HepG2 (cell line): ENCODE measurements around the gene AGO4. TPM values are rescaled to one million over a fixed set of nuclear protein-coding genes. Genes with fewer than 3 reads are reported as not detected.

ENCODE experiments used
- ATRX ChIP-seq: sonication (generic); formaldehyde crosslinking; IDR thresholded peaks from 2 replicates; pipeline ENCODE4 v1.4.0; 2020; ENCODE audit warnings: missing genetic modification reagents, borderline replicate concordance
- CBX5 ChIP-seq: sonication (generic); formaldehyde crosslinking; IDR thresholded peaks from 2 replicates; pipeline ENCODE4 v1.4.0; 2020; ENCODE audit warnings: missing genetic modification reagents, borderline replicate concordance
- IKZF1 ChIP-seq: fragments of 450-650 bp; IDR thresholded peaks from 2 replicates; pipeline ENCODE4 v1.7.1; 2016
- NFKBIZ ChIP-seq: IDR thresholded peaks from 2 replicates; pipeline ENCODE4 v1.6.1; 2018; ENCODE audit warnings: missing genetic modification reagents, missing compliant biosample characterization
- PHF8 ChIP-seq: sonication (generic); formaldehyde crosslinking; IDR thresholded peaks from 2 replicates; pipeline ENCODE4 v1.5.0; 2020; ENCODE audit warnings: missing genetic modification reagents
- RBM22 ChIP-seq: fragments of 200-400 bp; formaldehyde crosslinking; optimal IDR thresholded peaks from 2 replicates; pipeline ENCODE3; 2017; ENCODE audit warnings: mild to moderate bottlenecking, low read length, moderate library complexity
- RFXAP ChIP-seq: sonication (generic); formaldehyde crosslinking; IDR thresholded peaks from 2 replicates; pipeline ENCODE4 v1.4.0; 2020; ENCODE audit warnings: missing genetic modification reagents, borderline replicate concordance
- SIN3A ChIP-seq: IDR thresholded peaks from 2 replicates; pipeline ENCODE4 v1.6.1; 2011; ENCODE audit warnings: low read depth, mild to moderate bottlenecking, control low read depth, low read length, borderline replicate concordance
- SMAD9 ChIP-seq: sonication (generic); formaldehyde crosslinking; IDR thresholded peaks from 2 replicates; pipeline ENCODE4 v1.5.1; 2020; ENCODE audit warnings: mild to moderate bottlenecking, missing genetic modification reagents
- ZNF234 ChIP-seq: sonication (generic); formaldehyde crosslinking; conservative IDR thresholded peaks from 2 replicates; pipeline ENCODE4 v1.5.1; 2020; ENCODE audit warnings: mild to moderate bottlenecking, missing genetic modification reagents
- ZNF792 ChIP-seq: IDR thresholded peaks from 2 replicates; pipeline ENCODE4 v1.6.1; 2016
- polyA plus RNA-seq, 8 experiments: library from polyadenylated mRNA; depleted of rRNA in 3 of 8; stranded (reverse) in 7 of 8; unstranded in 1 of 8; fragments of >200 nt; fragmentation: Illumina TruSeq in 4 of 8; extraction: Trizol in 4 of 8; gene quantifications; 2 replicates each; pipeline versions ENCODE4 v1.2.1 to v1.2.3, GENCODE V29; 2011 to 2016; ENCODE audit warnings: low read depth in 4 of 8, missing spikeins in 1 of 8, mixed read lengths in 1 of 8; ENCODE audit not compliant: insufficient read depth in 1 of 8
- total RNA-seq, 5 experiments: library from RNA; depleted of rRNA; stranded (reverse); fragments of >200 nt; fragmentation: Illumina TruSeq; extraction: Trizol; gene quantifications; 2 replicates each; pipeline ENCODE4 v1.2.3, GENCODE V29; 2016; ENCODE audit warnings: low read depth in 1 of 5
- TF ChIP-seq, protein P1 (sequence below): sonication (generic); formaldehyde crosslinking; IDR thresholded peaks from 2 replicates; pipeline ENCODE4 v1.8.0; 2022; ENCODE audit warnings: mild to moderate bottlenecking, missing genetic modification reagents, moderate library complexity
- TF ChIP-seq, protein P2 (sequence below): sonication (generic); formaldehyde crosslinking; IDR thresholded peaks from 2 replicates; pipeline ENCODE4 v1.5.0; 2020; ENCODE audit warnings: mild to moderate bottlenecking, missing genetic modification reagents, borderline replicate concordance
- TF ChIP-seq, protein P3 (sequence below): sonication (generic); formaldehyde crosslinking; IDR thresholded peaks from 2 replicates; pipeline ENCODE4 v1.4.0; 2020; ENCODE audit warnings: missing genetic modification reagents
- TF ChIP-seq, protein P4 (sequence below): sonication (generic); formaldehyde crosslinking; IDR thresholded peaks from 2 replicates; pipeline ENCODE4 v1.8.0; 2022; ENCODE audit warnings: missing genetic modification reagents, mild to moderate bottlenecking, inconsistent platforms, borderline replicate concordance
- TF ChIP-seq, protein P5 (sequence below): sonication (generic); formaldehyde crosslinking; IDR thresholded peaks from 2 replicates; pipeline ENCODE4 v1.8.1; 2023; ENCODE audit warnings: mild to moderate bottlenecking, missing genetic modification reagents

AGO4 gene
- total and polyA plus RNA-seq, 2 of the 13 experiments (the other 11 are each of a cell fraction or from before 2014, with no cell fraction given), result 6.0 to 13.8 TPM

DNA sequence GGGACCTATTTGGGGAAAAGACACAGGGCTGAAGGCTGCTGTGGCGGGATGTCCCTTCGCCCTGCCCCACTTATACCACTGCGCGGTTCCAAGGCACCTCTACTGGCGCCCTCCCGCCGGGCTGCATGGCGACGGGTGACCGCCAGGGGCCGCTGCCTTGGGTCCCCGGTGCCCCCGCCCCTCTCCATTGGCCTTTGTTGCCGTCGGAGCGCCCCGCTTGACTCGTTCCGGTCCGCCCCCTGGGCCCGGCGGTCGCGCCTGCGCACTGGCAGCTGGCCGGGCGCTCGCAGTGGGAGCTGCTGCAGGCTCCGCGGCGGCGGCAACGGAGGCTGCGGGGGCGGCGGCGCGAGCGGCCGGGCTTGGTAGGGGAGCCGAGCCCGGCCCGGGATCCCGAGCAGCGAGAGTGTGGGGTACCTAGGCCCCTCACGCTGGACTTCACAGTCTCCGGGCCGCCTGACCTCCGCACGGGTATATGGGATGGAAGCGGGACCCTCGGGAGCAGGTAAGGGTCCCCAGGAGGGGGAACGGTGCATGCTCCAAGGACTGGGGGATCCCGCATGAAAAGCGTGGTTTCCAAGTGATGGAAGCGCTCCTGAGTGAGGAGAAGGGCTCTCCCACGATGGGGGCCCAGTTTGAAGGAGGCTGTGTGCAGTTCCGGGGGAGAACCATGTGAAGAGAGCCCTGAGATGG is 75.3 kb downstream of the AGO4 start, which contains the start of gene AGO1 (continued):
- no peak for TF ChIP-seq ATRX (CRISPR knock-in tag)
- TF ChIP-seq PHF8 (CRISPR knock-in tag), result peak; percentile 60; the same call in 1 of the 2 replicates
- TF ChIP-seq, protein P1, sequence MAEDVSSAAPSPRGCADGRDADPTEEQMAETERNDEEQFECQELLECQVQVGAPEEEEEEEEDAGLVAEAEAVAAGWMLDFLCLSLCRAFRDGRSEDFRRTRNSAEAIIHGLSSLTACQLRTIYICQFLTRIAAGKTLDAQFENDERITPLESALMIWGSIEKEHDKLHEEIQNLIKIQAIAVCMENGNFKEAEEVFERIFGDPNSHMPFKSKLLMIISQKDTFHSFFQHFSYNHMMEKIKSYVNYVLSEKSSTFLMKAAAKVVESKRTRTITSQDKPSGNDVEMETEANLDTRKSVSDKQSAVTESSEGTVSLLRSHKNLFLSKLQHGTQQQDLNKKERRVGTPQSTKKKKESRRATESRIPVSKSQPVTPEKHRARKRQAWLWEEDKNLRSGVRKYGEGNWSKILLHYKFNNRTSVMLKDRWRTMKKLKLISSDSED, result no peak
- TF ChIP-seq NFKBIZ (CRISPR knock-in tag), result 0 out of 2 replicates have a peak, but pooled peaks have one; percentile 37
- TF ChIP-seq SMAD9 (CRISPR knock-in tag), result no peak
- TF ChIP-seq, protein P2, sequence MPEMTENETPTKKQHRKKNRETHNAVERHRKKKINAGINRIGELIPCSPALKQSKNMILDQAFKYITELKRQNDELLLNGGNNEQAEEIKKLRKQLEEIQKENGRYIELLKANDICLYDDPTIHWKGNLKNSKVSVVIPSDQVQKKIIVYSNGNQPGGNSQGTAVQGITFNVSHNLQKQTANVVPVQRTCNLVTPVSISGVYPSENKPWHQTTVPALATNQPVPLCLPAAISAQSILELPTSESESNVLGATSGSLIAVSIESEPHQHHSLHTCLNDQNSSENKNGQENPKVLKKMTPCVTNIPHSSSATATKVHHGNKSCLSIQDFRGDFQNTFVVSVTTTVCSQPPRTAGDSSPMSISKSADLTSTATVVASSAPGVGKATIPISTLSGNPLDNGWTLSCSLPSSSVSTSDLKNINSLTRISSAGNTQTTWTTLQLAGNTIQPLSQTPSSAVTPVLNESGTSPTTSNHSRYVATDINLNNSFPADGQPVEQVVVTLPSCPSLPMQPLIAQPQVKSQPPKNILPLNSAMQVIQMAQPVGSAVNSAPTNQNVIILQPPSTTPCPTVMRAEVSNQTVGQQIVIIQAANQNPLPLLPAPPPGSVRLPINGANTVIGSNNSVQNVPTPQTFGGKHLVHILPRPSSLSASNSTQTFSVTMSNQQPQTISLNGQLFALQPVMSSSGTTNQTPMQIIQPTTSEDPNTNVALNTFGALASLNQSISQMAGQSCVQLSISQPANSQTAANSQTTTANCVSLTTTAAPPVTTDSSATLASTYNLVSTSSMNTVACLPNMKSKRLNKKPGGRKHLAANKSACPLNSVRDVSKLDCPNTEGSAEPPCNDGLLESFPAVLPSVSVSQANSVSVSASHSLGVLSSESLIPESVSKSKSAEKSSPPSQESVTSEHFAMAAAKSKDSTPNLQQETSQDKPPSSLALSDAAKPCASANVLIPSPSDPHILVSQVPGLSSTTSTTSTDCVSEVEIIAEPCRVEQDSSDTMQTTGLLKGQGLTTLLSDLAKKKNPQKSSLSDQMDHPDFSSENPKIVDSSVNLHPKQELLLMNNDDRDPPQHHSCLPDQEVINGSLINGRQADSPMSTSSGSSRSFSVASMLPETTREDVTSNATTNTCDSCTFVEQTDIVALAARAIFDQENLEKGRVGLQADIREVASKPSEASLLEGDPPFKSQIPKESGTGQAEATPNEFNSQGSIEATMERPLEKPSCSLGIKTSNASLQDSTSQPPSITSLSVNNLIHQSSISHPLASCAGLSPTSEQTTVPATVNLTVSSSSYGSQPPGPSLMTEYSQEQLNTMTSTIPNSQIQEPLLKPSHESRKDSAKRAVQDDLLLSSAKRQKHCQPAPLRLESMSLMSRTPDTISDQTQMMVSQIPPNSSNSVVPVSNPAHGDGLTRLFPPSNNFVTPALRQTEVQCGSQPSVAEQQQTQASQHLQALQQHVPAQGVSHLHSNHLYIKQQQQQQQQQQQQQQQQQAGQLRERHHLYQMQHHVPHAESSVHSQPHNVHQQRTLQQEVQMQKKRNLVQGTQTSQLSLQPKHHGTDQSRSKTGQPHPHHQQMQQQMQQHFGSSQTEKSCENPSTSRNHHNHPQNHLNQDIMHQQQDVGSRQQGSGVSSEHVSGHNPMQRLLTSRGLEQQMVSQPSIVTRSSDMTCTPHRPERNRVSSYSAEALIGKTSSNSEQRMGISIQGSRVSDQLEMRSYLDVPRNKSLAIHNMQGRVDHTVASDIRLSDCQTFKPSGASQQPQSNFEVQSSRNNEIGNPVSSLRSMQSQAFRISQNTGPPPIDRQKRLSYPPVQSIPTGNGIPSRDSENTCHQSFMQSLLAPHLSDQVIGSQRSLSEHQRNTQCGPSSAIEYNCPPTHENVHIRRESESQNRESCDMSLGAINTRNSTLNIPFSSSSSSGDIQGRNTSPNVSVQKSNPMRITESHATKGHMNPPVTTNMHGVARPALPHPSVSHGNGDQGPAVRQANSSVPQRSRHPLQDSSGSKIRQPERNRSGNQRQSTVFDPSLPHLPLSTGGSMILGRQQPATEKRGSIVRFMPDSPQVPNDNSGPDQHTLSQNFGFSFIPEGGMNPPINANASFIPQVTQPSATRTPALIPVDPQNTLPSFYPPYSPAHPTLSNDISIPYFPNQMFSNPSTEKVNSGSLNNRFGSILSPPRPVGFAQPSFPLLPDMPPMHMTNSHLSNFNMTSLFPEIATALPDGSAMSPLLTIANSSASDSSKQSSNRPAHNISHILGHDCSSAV (CRISPR knock-in tag), result no peak
- TF ChIP-seq RFXAP (CRISPR knock-in tag), result 0 out of 2 replicates have a peak, but pooled peaks have one; percentile 41
- no peak for TF ChIP-seq ZNF234 (CRISPR knock-in tag)
- TF ChIP-seq, protein P3, sequence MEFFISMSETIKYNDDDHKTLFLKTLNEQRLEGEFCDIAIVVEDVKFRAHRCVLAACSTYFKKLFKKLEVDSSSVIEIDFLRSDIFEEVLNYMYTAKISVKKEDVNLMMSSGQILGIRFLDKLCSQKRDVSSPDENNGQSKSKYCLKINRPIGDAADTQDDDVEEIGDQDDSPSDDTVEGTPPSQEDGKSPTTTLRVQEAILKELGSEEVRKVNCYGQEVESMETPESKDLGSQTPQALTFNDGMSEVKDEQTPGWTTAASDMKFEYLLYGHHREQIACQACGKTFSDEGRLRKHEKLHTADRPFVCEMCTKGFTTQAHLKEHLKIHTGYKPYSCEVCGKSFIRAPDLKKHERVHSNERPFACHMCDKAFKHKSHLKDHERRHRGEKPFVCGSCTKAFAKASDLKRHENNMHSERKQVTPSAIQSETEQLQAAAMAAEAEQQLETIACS (CRISPR knock-in tag), result no peak
- no peak for TF ChIP-seq SIN3A
- TF ChIP-seq RBM22, result no peak
- TF ChIP-seq, protein P4, sequence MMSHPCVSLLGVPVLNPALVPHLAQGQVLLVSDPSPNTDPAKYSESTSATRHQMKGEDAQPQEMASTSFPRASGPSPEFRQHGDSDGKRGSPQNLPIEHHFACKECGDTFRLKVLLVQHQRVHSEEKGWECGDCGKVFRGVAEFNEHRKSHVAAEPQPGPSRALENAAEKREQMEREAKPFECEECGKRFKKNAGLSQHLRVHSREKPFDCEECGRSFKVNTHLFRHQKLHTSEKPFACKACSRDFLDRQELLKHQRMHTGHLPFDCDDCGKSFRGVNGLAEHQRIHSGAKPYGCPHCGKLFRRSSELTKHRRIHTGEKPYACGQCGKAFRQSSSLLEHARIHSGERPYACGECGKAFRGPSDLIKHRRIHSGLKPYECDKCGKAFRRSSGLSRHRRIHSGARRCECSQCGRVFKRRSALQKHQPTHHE (CRISPR knock-in tag), result no peak
- no peak for TF ChIP-seq IKZF1
- TF ChIP-seq ZNF792 (CRISPR knock-in tag), result peak; percentile 33; the same call in 1 of the 2 replicates
- TF ChIP-seq, protein P5, sequence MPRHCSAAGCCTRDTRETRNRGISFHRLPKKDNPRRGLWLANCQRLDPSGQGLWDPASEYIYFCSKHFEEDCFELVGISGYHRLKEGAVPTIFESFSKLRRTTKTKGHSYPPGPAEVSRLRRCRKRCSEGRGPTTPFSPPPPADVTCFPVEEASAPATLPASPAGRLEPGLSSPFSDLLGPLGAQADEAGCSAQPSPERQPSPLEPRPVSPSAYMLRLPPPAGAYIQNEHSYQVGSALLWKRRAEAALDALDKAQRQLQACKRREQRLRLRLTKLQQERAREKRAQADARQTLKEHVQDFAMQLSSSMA, result peak; percentile 78; the same call in 1 of the 2 replicates
- no peak for TF ChIP-seq CBX5 (CRISPR knock-in tag)
